Right lung (tissue), 5 donors: Measurements from ENCODE around the gene AFAP1. TPM values are rescaled to one million over a fixed set of nuclear protein-coding genes. Genes with fewer than 3 reads are reported as not detected.
A peak's percentile ranks its signal among the peaks of the same experiment; 100 is the strongest.

Experiments used
- DNase-seq, 2 donors: peaks; one replicate each; pipeline ENCODE4 v3.0.0-alpha.2; 2013
- polyA plus RNA-seq, 5 donors: library from polyadenylated mRNA; unstranded; fragments of 120-200 nt; gene quantifications; one replicate each; pipeline versions ENCODE4 v1.2.1 to v1.2.3, GENCODE V29; 2013; ENCODE audit warnings: inconsistent platforms in 1 of 5, low replicate concordance in 1 of 5; ENCODE audit not compliant: insufficient read length in 5 of 5, insufficient read depth in 1 of 5

AFAP1 gene
- polyA plus RNA-seq, 5 donors, result 20.4 to 28.0 (median 24.3) TPM

DNA sequence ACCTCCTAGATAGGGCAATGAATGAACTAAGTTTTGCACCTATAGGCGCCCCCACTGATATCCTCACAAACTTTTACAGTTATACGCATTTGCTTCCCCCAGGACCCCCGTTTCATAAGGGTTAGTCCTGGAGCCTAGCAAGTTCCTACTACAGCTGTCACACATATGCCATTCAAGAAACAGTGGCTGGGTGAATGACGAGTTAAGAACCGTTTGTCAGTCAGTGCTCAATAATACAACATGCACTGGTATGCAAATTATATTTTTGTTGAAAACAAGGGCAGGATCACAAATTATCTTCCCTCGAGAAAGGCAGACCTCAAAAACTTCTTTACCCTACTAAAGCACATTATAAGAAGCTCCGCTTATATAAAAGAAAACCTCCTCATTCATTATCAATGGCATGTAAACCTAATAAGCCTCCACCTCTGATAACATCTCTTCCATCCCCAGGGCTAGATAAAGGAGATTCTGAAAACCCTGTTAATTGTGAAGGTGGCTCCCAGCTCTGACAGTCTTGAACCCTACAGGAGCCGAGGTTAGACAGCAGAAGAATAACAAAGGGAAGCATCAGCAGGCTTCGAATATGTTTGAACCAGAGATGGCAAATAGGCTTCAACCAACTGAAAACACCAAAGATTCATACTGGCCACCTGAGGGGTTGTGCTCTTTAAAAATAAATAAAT, 40.3 kb downstream of the AFAP1 start:
- DNase-seq, result no peak

DNA sequence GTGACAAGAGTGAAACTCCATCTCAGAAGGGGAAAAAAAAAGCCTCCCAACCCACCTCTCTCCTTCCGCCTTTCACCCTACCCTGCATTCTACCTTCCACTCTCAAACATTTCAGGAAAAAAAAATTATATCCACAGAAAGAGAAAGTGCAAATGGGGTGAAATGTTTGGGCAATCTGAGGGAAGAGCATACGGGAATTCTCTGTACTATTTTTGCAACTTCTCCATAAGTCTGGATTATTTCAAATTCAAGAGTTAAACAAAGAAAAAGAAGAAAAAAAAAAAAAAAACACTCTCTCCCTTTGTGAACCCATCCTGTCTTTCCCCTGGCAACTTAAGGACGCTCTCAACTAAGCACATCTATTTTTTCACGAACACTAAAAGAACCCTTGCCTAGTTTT, 41.3 kb downstream of the AFAP1 start:
- no peak for DNase-seq

GRCh38 chr4:7897811-7898210, 41.9 kb downstream of the AFAP1 start:
- DNase-seq, result no peak

- DNase-seq, result no peak
Observed at GRCh38 chr4:7894677-7895181, 44.9 kb downstream of the AFAP1 start.

- no peak for DNase-seq
Observed at GRCh38 chr4:7894098-7894676, 45.5 kb downstream of the AFAP1 start.

DNA sequence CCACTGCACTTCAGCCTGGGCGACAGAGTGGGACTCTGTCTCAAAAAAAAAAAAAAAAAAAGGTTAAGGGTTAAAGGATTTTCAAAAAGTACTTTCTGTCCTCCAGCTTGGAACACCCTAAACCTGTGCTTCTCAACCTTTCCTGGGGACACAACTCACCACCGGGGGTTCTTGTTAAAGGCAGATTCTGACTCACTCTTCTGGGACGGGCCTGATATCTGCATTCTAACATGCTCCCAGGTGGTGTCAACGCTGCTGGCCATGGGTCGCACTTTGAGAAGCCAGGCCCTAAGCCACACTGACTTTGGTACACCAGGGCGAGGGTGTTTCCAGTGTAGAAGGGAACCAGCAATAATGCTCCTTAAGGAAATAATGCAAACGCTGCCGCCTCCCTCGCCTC, 46.1 kb downstream of the AFAP1 start:
- no peak for DNase-seq

GRCh38 chr4:7892212-7893019, 47.2 kb downstream of the AFAP1 start:
- no peak for DNase-seq

DNA sequence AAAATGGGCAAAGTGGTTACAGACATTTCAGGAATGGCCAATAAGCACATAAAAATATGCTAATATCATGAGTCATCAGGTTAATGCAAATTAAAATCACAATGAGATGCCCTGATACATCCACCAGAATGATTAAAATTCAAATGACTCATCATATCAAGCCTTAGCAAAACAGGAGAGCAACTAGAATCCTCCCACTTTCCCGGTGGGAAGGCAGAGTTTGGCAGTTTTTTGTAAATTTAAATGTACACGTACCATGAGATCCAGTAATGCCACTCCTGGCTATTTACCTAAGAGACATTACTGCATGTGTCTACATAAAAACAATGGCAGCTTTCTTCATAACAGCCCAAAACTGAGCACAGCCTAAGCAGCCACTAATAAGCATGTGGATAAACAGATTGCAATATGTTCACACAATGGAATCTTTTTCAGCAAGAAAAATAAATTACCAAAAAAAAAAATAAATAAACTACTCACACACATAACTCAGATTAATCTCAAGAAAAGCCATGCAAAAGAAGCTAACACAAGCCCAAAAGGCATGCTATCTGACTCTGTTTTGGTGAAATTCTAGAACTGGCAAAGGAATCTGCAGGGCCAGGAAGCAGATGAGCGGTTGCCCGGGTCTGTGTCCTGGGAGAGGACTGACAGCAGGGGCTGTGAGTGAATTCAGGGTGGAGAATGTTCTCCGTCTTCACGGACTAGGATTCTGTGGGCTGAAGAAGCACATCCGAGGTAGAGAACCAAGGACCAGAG, 48.8 kb downstream of the AFAP1 start:
- no peak for DNase-seq

DNA sequence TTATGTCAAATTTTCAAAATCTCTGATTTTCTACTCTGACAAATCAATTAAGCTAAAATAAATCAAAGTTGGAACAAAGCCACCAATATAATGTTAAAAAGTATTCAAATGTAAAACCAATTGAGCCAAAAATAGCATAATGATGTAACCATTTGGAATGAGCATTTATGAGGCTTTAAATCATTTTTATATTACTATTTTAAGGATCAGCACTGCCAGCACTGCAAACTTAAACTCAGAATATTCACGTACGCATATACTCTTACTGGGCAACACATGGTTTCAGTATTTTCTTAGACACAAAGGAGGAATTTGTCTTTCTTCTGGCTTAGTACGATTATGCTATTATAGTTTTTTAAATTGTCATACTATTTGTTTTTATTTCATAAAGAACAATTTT, 52.2 kb downstream of the AFAP1 start:
- DNase-seq, result no peak

- DNase-seq, result no peak
Observed at GRCh38 chr4:7886007-7886973, 53.4 kb downstream of the AFAP1 start.

DNA sequence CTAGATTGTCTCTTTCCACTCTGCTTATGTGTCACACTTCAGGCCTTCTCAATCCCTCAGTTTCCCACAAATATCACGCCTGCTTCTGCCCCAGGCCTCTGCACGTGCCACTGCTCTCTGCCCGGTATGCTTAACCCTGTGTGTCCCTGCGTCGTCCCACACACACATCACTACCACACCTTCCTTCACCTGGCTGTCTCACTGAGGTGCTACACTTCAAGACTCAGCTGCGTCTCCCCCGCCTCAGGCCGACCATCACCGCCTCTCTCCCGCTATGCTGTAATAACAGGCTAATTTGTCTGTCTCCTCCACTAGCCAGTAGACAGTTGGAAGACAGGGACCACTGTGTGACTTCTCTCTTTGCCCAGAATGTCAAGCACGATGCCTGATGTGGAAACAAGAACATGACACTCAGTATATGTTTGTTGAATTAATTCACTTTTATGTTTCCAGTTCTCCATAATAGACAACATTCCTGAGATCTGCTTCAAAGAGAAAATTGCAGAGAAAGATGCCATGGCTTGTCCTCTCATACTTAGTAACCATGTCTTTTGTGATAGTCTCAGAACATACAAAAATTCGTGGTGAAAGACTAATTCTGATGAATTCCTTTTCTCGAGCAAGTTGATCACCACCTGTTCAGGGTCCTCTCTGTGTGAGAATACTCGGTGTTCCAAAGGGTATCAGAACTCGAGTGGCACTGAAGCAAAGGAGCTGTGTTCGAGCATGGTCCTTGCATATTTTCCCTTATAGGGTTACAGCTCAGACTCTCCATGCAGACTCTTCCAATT, 54.2 kb downstream of the AFAP1 start:
- DNase-seq, result no peak

GRCh38 chr4:7880683-7881082, 59.0 kb downstream of the AFAP1 start:
- DNase-seq, result no peak

DNA sequence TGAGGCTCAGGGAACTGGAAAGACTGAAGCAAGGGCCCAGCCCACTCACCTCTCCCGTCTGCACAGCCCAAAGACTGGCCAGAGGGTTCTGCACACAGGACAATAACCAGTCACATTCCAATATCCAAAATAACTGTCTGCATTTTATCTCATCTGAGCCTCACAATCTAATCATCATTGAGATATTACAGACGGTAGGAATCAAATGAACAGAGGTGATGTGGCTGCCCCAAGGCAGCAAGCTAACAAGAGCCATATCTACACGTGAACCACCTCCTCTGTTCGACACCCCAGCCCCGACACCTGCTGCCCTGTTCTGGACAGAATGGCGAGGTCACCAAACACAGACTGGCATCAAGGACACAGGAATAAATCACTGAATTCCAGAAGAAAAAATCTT, 60.5 kb downstream of the AFAP1 start:
- no peak for DNase-seq

- DNase-seq, result no peak
Observed at GRCh38 chr4:7878323-7878722, 61.3 kb downstream of the AFAP1 start.

DNA sequence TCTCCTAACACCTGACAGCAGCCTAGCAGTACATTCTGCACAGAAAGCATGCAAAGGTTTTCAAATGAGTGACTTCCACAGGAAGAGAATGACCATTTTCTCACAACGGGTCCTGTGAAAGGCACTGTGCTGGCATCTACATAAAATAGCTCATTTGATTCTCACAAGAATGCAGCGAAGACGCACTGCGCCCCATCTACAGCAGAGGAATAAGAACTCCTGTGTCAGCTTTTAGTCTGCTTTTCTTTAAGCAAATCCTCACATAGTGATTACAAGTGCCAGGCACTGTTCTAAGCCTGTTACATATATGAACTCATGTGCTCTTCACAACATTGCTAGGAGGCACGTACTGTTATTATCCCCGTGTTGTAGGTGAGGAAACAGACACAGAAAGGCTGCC, 62.5 kb downstream of the AFAP1 start:
- DNase-seq, result no peak

GRCh38 chr4:7876201-7876875, 63.3 kb downstream of the AFAP1 start:
- DNase-seq, result no peak

DNA sequence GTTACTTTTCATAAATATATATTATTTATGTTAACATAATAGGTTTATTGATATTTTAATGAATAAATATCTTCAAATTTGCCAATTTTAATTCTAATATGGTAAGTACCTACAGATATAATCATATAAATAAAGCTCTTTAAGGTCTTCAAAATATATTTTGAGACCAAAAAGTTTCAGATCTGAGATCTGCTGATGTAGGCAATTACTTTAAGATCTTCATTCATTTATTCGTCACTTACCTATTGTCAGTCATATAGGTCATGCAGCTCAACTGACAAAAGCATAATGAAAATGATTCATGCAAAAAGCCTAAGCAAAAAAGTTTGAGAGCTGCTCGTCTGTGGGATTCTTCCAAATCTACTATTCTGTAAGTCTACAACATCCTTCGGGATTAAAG, 64.8 kb downstream of the AFAP1 start:
- DNase-seq, result no peak

DNA sequence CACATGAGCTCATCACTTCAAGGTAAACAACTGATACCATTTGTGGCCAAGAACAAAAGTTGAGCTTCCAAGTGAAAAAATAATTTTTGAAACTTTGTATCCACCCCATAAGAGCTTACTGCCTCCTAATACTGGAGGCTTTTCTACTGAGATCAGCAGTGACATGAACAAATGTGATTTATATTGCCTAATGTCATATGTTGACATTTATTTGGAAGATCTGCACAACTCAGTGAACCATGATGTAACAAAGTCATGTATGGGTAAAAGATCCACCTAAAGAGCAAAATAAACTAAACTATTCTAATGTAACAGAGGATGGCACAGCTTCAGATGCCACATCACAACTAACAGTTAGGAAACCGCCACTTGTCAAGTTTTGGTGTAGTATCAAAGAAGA, 65.8 kb downstream of the AFAP1 start:
- DNase-seq, result no peak

- peak in 1 of 2 donors; percentile 60 for DNase-seq
Observed at GRCh38 chr4:7872264-7872771, 67.3 kb downstream of the AFAP1 start.
